GM19328 (cell line): ENCODE data around the gene NAA16.
"Not testable (repeated sequence)": the region's sequence is repeated elsewhere in the genome, so short reads cannot be mapped to it uniquely, and the experiment has no call there.

ENCODE experiments used
- ATAC-seq: cut with Tn5 transposase; IDR thresholded peaks from one replicate; pipeline ENCODE4 v1.9.1; 2021; ENCODE audit warnings: mild to moderate bottlenecking, moderate library complexity; ENCODE audit not compliant: unreplicated experiment

The NAA16 gene

DNA sequence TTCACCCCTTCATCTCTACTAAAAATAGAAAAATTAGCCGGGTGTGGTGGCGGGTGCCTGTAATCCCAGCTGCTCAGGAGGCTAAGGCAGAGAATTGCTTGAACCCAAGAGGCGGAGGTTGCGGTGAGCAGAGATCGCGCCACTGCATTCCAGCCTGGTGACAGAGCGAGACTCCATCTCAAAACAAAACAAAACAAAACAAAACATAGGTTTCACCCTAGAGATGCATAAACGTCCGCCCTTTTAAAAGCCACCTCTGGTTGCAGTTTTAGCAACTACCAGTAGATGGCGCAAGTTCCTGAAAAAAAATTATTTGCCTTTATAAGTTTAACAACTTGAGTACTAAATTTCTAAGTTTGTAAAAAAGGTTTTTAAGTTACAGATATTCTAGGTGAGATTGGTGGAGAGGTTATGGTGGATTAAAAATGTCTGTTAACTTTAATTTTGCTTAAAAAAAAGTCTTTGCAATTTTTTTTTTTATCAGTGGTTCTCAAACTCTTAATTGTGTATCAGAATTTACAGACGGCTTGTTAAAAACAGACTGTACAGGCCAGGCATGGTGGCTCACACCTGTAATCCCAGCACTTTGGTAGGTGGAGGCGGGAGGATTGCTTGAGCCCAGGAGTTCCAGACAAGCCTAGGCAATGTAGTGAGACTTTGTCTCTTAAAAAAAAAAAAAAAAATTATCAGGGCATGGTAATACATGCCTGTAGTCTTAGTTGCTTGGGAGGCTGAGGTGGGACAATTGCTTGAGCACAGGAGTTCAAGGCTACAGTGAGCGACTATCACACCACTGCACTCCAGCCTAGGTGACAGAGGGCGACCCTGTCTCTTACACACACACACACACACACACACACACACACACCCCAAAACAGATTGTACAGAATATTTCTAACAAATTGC lies 42.1 kb downstream of the NAA16 start:
- ATAC-seq, result no peak

DNA sequence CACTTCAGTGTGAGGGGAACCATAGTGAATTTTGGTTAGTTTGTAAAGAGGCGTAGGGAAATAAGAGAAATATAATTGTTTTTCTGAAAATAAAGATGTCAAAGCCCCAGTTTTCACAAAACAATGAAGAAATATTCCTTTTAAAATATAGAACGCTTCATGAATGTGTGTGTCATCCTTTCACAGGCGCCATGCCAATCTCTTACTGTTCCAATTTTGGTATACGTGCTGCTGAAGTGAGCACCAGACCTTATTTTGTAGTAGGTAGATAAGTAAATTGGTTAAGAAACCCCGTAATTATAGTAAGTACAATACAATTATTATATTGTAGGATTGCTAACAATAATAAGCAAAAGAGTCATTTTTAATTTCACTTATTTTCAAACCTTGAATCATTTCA lies 43.3 kb downstream of the NAA16 start:
- no peak for ATAC-seq

DNA sequence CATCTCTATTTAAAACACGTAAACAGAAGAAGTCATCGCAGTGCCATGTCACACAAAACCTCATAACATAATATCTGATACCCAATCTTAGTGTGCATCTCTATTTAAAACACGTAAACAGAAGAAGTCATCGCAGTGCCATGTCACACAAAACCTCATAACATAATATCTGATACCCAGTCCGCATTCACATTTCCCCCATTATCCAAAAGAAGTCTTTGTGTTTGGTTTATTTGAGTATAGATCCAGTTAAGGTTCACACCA lies 45.2 kb downstream of the NAA16 start:
- not testable (repeated sequence) for ATAC-seq

DNA sequence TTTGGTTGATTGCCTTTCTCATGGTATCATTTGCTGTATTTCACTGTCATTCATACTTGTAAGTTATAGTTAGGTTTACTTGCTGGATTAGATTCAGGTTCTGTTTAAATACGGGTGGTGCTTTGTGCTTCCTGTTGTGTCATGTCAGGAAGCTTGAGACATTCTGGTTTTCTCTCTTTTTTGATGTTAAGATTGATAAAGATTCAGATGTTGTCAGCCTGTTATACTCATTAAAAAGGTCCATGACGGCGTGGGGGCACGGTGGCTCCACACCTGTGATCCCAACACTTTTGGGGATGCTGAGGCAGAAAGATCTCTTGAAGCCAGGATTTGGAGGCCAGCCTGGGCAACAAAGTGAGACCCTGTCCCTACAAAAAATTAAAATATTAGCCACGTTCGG lies 45.7 kb downstream of the NAA16 start:
- ATAC-seq, result no peak

DNA sequence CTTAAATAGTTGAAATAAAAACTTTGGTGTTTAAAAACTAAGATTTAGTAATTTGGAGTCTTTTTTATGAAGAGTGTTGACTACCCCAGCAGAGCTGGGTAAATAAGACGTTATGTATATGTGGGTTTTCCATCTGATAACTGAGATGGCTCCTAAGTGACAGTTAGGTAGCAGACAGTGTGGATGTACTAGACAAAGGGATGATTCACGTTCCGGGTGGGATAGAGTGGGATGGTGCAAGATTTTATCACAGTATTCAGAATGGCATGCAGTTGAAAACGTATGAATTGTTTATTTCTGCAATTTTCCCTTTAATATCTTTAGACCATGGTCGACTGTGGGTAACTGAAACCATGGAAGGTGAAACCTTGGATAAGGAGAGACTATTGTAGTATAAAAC lies 50.4 kb downstream of the NAA16 start:
- ATAC-seq, result no peak

DNA sequence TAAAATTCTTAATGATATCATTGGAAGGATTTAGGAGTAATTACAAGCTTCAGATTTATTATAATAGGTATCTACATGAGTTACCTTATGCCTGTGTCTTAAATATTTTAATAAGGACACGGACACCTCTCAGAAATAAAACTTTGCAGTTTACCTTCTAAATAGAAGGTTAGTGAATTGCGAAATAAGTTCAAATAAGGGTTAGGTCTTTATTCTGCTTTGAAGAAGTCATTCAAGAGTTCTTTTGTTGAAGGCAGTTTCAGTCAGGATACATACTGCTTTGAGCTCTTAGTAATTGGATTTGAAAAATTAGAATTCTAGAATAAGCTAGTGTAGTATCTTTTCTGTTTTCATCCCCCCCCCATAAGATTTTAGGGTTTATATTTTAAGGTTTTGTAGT lies 53.0 kb downstream of the NAA16 start:
- ATAC-seq, result no peak

DNA sequence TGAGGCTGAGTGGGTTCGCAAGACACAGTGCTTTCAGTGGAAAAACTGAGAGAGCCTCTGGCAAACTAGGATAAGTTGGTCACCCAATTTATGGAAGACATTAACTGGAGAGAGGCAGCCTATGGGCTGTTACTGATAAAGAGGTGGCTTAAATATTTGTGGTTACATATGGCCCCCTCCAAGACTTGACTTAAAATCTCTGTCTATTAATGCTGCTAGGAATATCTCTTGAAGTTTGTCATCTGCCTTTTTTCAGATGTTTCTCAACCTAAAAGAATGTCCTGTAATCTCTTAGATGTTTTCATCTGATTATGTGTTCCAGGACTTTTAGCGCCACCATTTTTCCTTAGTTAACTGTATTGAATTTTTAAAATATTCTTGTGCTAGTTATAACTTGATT lies 54.6 kb downstream of the NAA16 start:
- no peak for ATAC-seq

DNA sequence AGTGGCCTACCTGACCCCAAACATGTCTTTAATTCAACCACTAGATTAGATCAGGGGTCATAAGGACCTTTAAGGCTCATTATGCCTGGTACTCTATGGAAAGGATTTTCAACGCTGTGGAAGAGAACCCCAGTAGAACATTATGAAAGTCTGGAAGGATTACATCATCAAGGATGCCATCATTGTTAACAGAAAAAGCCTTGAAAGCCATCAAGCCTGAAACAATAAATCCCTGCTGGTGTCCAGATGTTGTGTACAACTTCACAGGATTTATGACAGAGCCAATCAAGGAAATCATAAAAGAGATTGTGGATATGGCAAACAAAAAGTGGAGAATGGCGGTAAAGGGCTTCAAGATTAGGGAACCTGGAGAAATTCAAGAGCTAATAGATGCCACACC lies 59.7 kb downstream of the NAA16 start:
- ATAC-seq, result no peak

DNA sequence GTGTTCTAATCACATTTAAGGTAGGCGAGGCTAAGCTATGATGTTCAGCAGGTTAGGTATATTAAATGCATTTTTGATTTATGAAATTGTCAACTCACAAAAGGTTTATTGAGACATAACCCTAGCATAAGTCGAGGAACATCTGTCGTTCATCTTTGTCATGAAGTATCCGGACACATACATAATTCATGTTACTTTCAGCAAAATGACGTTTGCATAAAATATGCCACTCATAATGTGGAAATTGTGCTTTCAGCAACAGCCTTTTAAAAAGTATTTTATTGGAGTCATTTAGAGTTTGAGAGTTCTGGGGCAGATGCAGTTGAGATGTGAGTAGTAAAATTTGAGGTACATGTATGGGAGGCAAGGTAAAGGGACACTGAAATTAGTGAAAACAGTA lies 66.4 kb downstream of the NAA16 start:
- no peak for ATAC-seq

DNA sequence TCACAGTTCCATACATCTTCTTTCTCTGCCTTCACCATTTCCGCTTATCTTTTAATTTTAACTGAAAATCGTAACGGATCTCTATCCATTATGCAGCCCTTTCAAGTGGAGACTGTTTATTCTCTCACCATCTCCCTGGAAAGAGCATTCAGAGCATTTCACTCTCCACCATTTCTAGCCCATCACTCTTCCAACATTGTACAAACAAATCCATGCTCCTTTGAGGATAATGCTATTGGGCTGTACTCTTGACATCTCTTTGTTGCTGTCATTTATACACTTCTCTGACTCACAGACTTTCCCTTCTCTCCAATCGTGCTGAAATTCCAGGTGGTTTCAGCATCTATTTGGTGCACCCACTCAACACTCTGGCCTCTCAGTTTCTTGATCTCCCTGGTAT lies 71.4 kb downstream of the NAA16 start:
- ATAC-seq, result no peak

DNA sequence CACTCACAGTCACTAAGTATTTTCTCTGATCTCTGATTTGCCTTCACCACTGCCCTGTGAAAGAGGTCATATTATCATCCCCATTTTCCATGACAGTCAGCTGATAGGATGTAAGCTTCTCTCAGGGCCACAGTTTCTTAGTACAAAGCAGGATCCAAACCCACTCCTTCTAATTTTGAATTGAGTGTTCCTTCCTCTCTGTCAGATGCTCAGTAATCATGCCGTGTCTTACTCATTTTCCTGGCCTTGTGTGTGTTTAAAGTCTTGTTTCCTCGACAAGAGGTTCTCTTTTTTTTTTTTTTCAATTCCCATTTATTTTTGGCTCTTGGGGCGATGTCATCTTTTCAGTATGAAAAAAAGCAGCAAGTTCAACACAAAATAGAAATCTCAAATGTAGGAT lies 72.3 kb downstream of the NAA16 start:
- no peak for ATAC-seq

DNA sequence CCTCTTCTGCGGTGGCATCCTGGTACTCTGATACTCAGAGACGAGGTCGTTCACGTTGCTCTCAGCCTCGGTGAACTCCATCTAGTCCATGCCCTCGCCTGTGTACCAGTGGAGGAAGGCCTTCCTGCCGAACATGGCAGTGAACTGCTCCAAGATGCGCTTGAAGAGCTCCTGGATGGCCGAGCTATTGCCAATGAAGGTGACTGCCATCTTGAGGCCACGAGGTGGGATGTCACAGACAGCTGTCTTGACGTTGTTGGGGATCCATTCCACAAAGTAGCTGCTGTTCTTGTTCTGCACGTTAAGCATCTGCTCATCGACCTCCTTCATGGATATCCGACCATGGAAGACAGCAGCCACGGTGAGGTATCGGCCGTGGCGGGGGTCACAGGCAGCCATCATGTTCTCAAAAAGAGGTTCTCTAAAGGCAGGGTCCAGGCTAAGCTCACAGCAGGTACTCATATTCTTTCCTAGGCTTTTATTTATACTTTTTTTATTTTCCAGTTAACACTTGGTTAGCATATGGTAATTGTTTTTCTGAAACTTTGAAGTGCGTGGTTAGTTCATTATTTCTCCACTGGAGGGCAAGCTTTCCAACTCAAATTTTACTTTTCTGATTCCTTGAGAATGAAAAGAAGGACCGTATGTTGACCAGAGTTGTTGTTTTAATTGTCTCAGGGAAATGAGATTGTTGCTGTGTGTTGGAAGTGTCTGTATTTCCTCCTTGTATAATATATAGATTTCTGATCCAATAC lies 73.9 kb downstream of the NAA16 start:
- ATAC-seq, result no peak

DNA sequence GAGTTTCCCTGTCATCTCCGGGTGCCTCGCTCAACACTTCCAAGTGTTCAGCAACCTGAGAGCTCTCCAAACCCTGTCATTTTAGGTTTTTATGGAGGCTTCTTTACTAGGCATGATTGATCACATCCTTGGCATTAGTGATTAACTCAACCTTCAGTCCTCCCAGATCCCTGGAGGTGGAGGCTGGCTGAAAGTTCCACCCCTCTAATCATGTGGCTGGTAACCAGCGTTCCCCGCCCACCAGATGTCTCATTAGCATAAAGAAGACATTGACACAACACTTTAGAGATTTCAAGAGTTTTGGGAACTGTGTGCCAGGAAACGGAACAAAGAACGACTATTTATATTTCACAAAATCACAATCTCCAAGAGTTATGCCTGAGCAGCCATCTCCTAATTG lies 75.1 kb downstream of the NAA16 start:
- ATAC-seq, result no peak

DNA sequence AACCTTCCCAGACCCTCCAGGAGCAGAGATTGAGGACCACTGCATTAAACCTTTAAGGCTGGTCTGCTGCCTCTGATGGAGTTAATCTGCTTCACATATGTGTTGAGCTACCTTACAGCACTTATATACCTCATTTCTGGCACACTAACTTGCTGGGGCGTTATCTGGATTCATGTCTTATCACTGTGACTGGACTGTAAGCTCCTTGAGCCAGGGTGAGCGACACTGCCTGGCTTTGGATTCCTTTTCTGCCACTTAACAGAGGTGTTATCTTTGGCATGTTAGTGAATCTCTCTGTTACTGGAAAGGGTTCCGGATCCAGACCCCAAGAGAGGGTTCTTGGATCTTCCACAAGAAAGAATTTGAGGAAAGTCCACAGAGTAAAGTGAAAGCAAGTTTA lies 76.5 kb downstream of the NAA16 start:
- ATAC-seq, result no peak

DNA sequence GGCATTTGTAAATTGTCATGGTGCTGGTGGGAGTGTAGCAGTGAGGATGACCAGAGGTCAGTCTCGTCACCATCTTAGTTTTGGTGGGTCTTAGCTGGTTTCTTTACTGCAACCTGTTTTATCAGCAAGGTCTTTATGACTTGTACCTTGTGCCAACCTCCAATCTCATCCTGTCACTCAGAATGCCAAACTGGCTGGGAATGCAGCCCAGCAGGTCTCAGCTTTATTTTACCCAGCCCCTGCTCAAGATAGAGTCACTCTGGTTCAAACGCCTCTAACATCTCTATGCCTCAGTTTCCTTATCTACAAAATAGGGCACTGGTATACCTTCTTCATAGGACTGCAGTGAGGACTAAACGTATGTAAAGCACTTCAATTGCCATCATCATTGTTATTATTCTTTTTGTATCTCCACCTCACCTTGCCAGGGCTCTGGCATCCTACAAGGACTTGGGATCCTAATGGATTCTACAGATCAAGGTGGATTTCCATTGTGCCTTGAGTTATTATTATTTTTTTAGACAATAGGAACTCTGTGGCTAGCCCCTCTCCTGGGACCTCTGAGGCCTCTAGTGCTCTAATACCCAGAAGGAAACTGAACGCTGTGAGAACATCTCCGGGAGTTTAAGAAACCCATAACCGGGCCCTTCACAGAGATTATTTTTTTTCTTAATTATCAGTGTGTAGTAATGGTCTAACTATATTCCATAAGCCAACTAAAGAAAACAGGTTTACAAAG lies 77.2 kb downstream of the NAA16 start:
- no peak for ATAC-seq

DNA sequence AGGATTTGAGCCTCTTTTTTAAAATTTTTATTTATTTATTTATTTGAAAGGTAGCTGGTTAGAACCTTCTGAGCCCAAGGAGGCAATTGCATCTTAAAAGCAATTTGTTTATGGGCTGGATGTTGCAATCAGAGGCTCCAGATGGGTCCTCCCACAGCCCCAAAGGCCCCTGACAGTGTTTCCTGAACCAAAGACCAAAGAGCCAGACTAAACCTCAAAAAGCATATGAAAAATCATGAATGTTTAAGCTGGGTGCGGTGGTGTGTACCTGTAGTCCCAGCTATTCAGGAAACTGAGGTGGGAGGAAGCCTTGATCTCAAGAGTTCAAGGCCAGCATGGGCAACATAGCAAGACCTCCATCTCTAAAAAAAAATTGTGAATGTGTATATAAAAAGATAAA lies 78.5 kb downstream of the NAA16 start:
- ATAC-seq, result no peak

DNA sequence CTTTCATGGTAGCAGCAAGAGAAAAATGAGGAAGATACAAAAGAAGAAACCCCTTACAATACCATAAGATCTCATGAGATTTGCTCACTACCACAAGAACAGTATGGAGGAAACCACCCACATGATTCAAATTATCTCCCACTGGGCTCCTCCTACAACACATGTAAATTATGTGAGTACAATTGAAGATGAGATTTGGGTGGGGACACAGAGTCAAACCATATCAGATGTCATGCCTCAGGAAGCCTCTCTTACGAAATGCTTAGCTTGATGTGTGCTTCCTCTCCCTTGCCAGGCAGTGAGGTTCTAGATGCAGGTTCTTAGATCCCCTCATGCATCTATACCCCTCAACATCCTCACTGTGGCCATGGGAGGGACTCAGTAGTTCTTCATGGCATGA lies 83.1 kb downstream of the NAA16 start:
- no peak for ATAC-seq

DNA sequence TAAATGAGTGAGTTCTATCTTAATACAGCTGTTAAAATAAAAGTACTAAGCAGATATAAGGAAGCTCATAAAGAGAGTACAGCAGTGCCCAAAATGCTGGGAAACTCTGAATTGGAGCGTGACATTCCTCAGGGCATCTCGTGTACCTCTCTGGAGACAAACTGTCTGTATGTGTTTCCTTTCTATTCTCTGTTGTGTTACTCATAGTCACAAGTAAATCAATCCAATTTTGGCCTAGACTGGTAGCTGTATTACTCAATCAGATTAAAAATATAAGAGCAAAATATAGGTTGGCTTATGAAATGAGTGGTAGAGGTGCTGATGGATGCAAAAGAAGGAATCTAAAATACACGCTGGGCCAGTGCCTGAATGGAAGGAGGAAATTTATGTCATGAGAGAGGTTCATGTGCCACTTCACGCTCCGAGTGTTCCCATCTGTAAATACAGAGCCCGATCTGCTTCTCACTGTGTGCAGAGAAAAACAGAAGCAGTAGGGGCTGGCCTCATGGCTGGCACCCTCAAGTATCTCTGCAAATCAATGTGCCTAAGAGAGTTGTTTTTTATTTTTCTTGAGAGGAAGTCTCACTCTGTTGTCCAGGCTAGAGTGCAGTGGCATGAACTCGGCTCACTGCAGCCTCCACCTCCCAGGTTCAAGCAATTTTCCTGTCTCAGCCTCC lies 87.6 kb downstream of the NAA16 start:
- ATAC-seq, result no peak

DNA sequence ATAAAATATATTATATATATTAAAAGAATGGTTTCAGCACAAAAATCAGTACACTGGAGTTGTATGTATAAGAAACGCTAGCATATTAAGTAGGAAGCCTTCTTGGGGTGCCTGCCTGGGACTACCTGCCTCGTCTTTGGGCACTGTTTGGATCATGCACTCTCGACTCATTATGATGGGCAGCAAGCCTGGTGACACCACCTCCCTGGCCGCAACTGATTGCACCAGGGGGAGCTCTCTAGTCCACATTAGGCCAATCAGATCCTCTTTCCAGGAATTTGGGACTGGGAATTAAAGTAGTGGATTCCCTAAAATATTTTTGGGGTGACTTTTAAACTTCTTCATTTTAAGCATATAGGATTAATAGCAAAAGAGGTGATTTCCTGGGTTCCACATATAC lies 90.3 kb downstream of the NAA16 start:
- no peak for ATAC-seq

DNA sequence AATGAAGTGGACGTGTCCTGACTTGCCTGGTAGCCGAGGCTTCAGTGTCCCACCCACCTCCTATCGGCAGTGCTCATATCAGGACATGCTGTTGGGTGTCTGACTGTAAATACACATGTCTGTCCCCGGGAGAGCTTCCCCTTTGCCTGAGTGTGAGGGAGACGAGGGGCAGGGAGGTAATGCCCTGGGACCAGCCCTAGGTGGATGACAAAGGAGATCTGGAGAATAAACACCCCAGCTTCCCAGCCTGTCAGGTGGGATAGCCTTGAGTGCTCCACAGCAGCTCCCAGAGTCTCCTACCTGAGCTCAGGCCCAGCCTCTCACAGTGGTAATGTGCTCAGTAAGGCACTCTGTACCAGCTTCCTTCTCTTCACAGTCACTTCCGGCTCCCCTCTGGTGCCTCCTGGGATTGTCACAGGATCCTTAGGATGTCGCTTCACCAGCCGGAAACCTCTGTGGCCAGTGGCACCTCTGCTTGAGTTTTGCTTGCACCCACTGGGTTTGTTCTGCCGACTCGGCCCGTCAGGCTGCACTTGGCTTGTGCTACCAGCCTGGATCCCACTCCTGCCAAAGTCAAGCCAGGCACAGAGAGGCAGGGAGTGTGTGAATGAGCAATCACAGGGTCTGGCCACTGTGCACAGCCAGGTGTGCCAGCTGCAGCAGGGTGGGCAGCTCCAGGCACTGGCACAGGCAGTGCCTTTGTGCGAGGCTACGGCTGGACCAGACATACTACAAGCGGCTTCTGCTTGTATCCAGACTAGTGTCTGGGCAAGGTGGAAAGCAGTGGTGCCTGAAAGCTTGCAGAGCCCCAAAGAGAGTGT lies 91.8 kb downstream of the NAA16 start:
- ATAC-seq, result no peak

DNA sequence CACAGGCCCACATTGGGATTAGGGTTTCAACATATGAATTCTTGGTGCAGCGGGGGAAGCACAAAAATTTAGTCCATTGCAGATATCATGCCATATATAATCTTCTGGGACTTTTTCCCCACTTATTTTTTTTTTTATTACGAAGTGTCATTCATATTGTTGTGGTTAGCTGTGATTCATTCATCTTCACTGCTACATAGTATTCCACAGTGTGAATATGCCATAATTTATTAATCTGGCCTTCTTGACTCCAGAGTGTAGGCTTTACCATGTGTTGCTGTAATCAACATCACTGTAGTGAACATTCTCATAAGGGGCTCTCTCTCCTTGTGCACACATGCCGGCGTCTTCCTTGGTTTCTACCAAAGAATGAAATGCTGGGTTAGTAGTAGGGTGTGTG lies 92.9 kb downstream of the NAA16 start:
- no peak for ATAC-seq
